ENCODE results near the gene PIAS2.

Gene PIAS2

GRCh38 chr18:46794607-46795006 lies 122.7 kb downstream of the PIAS2 start:
- no peak for DNase-seq (ENCODE audit: low read depth)
- no peak overlapping the region for H3K4me3 ChIP-seq (ENCODE audit: low read depth, low read length)
- no peak for TF ChIP-seq CTCF (IDR thresholded peaks at IDR 0.05; ENCODE audit: control insufficient read depth, extremely low read depth, insufficient read depth)

- DNase-seq (ENCODE audit: low read depth): peak; percentile 69
- H3K4me3 ChIP-seq (ENCODE audit: low read depth, low read length): no peak overlapping the region
- peak; percentile 61 for TF ChIP-seq CTCF (IDR thresholded peaks at IDR 0.05; ENCODE audit: control insufficient read depth, extremely low read depth, insufficient read depth)
Measured at GRCh38 chr18:46793565-46793964, 123.7 kb downstream of the PIAS2 start.

- H3K4me3 ChIP-seq (ENCODE audit: low read depth, low read length): no peak overlapping the region
- no peak for TF ChIP-seq CTCF (IDR thresholded peaks at IDR 0.05; ENCODE audit: control insufficient read depth, extremely low read depth, insufficient read depth)
- no peak for DNase-seq (ENCODE audit: low read depth)
Measured at GRCh38 chr18:46789088-46789487, 128.2 kb downstream of the PIAS2 start.

- no peak for DNase-seq (ENCODE audit: low read depth)
Measured at GRCh38 chr18:46787674-46788073, 129.6 kb downstream of the PIAS2 start.

GRCh38 chr18:46772357-46772756 lies 144.9 kb downstream of the PIAS2 start:
- no peak for DNase-seq (ENCODE audit: low read depth)
- TF ChIP-seq CTCF (IDR thresholded peaks at IDR 0.05; ENCODE audit: control insufficient read depth, extremely low read depth, insufficient read depth): no peak
- H3K4me3 ChIP-seq (ENCODE audit: low read depth, low read length): no peak overlapping the region

More at GRCh38 chr18:46787674-46788073, 129.6 kb downstream of the PIAS2 start:
- TF ChIP-seq CTCF (IDR thresholded peaks at IDR 0.05; ENCODE audit: control insufficient read depth, extremely low read depth, insufficient read depth): no peak
- no peak overlapping the region for H3K4me3 ChIP-seq (ENCODE audit: low read depth, low read length)

- DNase-seq (ENCODE audit: low read depth): no peak
- no peak for TF ChIP-seq CTCF (IDR thresholded peaks at IDR 0.05; ENCODE audit: control insufficient read depth, extremely low read depth, insufficient read depth)
Measured at GRCh38 chr18:46771141-46771540, 146.2 kb downstream of the PIAS2 start.

GRCh38 chr18:46770708-46771107 lies 146.6 kb downstream of the PIAS2 start:
- no peak for TF ChIP-seq CTCF (IDR thresholded peaks at IDR 0.05; ENCODE audit: control insufficient read depth, extremely low read depth, insufficient read depth)
- H3K4me3 ChIP-seq (ENCODE audit: low read depth, low read length): no peak overlapping the region
- no peak for DNase-seq (ENCODE audit: low read depth)

More at GRCh38 chr18:46771141-46771540, 146.2 kb downstream of the PIAS2 start:
- no peak overlapping the region for H3K4me3 ChIP-seq (ENCODE audit: low read depth, low read length)
